ENCODE data around the gene ALOX15B.
A peak's percentile ranks its signal among the peaks of the same experiment; 100 is the strongest.

The ALOX15B gene

DNA sequence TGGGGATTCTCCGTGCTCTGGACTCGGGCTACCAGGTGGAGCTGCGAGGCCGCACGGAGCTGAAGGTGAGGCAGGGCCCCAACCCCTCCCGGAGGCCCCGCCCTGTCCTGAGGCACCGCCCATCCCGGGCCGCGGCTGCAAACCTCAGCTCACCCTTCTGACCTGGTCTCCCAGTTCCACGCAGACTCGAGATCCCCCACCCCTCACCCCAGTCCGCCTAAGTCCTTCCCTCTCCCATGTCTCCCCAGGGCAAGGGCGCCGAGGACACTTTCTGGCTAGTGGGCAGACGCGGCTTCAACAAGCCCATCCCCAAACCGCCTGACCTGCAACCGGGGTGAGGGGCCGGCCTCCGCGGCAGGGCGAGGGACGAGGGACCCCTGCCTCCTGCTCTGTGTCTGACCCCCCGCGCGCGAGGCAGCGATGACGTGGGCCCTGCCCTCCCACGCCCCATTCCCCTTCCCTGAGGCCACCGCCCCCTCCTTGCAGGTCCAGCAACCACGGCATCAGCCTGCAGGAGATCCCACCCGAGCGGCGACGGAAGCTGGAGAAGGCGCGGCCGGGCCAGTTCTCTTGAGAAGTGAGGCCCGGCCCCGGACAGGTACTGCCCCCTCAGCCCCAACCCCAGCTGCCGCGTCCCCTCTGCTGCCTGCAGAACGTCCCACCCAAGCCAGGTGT, 22.8 kb upstream of the ALOX15B start:
- TF ChIP-seq, protein P1, sequence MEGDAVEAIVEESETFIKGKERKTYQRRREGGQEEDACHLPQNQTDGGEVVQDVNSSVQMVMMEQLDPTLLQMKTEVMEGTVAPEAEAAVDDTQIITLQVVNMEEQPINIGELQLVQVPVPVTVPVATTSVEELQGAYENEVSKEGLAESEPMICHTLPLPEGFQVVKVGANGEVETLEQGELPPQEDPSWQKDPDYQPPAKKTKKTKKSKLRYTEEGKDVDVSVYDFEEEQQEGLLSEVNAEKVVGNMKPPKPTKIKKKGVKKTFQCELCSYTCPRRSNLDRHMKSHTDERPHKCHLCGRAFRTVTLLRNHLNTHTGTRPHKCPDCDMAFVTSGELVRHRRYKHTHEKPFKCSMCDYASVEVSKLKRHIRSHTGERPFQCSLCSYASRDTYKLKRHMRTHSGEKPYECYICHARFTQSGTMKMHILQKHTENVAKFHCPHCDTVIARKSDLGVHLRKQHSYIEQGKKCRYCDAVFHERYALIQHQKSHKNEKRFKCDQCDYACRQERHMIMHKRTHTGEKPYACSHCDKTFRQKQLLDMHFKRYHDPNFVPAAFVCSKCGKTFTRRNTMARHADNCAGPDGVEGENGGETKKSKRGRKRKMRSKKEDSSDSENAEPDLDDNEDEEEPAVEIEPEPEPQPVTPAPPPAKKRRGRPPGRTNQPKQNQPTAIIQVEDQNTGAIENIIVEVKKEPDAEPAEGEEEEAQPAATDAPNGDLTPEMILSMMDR (IDR thresholded peaks at IDR 0.05): no peak

DNA sequence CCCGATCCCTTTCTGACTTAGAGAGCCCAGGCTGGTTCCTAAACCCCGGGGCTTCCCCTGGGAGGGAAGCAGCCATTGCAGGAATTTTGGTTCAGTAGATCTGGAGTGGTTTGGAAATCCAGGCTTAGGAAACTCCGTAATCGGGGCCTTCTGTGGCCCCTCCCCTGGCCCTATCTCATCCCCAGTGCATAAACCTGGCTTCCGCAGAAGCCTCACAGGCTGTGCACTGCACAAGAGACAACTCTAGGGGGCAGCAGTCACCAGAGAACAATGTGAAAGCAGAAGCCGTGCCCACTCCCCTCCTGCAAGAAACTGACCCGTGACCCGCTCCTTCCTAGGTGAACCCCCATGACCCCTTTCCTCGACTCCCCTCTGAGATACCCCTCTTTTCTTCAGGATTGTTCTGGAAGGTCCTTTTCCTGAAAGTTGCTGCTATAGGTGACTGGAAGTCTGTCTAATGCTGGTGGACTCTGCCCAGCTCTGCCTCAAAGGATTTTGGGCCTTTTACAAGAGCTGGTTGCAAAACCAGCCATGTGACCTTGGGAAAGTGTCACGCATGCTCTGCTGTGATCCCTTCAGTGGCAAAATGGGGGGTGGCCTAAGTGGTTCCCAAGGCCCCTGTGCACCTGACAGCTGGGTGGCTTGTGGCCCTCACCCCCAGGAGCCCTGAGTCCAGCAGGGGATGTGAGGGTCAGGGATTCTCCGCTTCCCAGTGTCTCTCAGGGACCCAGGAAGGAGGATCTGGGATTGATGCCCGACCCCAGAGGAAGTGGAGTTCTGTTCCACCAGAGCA, 22.0 kb upstream of the ALOX15B start:
- TF ChIP-seq, protein P1 (IDR thresholded peaks at IDR 0.05): peak; percentile 75

DNA sequence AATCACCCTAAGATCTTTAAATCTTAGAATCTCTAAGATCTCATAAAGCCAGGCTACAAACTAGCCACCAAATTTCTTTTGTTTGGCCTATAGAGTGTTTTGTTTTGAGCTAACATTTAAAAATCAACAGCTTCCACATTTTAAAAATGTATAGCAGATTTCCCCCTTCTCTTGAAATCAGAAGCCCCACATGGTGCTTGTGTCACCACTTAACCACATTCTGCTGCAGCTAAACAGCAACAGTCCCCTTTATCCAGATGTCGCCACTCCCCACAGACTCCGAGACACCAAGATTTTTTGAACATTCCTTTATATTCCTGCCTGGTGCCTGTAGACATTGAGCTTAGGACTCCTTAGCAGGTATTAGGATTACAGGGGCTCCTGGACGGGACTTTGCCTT, 20.4 kb upstream of the ALOX15B start:
- TF ChIP-seq, protein P1 (IDR thresholded peaks at IDR 0.05): no peak

DNA sequence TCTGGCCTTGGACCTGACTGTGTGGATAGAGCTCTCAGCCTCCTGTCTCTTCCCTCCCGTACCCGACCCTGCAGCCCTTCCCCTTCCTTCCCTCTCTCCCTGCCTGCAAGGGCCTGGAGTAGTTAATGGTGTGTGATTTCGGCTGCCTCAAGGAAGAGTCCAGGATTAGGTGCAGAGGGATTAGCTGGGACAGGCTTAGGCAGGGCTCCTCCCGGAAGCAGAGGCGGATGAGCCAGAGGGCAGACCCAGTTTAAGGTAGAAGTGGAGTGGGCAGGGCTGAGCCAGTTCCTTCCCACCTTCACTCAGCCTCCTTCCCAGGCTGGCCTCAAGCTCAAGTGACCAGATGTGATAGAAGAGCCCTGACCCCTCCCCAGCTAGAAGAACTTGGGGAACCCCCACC, 19.7 kb upstream of the ALOX15B start:
- TF ChIP-seq, protein P1 (IDR thresholded peaks at IDR 0.05): no peak

DNA sequence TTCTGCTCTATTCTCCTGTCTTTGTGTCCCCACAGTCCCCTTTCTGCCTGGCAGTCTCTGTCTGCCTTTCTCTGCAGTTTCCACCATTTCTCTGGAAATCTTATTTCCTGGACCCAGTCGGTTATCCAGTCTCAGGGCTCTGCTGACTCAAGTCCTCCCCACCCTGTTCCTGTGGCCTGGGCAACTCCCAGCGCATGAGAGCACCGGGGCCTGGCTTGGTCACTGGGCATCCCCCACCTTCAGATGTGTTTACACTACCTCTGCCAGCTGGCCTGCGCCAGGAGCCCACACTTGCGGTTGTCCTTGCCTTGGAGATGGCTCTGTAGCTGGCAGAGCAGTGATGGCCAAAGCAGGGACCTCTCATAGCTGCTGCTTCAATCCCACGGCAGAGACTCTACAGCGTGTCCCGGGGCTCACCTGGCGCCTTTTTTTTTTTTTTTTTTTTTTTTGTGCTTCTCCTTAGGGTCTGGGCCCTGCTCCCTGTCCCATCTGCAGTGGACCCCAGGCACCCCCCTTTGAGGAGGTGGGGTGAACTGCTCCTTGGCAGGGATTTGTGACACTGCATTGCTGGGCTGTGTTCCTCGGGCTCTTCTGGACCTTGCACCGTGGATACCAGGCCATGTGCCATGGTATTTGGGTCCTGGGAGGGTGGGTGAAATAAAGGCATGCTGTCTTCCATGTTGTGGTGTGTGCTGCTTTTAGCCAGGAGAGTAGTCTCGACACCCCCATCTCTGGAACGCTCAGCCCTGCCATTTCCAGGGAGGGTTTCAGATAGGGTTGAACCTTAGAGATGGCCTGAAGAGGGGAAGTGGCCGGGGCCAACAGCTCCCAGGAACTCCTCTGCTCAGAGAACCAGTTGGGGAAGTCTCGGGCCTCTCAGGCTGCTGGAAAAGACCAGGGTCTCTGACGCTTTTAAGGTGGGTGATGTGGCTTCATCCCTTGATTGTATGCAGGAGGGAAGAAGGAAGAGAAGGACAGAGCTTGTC, 18.9 kb upstream of the ALOX15B start:
- TF ChIP-seq, protein P1 (IDR thresholded peaks at IDR 0.05): no peak

DNA sequence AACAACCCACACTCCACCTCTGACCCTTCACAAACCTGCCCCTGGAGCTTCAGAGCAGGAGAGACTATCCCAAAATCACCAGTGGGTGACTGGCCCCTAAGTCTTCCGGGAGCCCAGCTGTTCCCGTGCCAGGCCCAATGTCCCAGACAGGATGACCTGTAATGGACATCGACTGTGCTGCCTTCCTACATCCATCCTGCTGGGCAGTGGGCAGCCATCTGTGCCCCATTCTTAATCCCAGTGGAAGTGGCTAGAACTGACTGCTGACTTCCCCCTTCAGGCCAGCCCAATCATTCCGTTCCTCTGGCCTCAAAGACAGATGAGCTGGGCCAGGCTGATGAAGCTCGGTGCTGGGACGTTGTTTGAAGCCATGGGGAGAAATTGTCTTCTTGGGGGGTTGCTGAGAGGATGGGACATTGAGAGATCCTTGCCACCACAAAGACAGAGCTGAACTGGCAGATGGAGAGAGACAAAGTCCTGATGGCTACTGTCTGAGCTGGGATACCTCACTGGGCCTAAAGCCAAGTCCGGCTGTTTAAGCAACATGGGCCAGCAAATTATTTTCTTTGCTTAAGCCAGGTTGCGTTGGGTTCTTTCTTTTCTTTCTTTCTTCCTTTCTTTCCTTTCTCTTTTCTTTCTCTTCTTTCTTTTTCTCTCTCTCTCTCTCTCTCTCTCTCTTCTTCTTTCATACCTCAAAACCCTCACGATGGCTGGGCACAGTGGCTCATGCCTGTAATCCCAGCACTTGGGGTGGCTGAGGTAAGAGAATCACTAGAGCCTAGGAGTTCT, 17.9 kb upstream of the ALOX15B start:
- TF ChIP-seq, protein P1 (IDR thresholded peaks at IDR 0.05): no peak

Measured in LNCAP (cell line).